Activated naive CD8-positive, alpha-beta T cell treated with anti-CD3 and anti-CD28 coated beads, Interleukin-2, amount 50 U/mL, for 16 hours (primary cell): ENCODE measurements around the gene UVSSA.

Experiments used
- DNase-seq: peaks from one replicate; pipeline ENCODE4 v3.0.0-alpha.2; 2020; ENCODE audit warnings: low read depth, low spot score

The UVSSA gene

DNA sequence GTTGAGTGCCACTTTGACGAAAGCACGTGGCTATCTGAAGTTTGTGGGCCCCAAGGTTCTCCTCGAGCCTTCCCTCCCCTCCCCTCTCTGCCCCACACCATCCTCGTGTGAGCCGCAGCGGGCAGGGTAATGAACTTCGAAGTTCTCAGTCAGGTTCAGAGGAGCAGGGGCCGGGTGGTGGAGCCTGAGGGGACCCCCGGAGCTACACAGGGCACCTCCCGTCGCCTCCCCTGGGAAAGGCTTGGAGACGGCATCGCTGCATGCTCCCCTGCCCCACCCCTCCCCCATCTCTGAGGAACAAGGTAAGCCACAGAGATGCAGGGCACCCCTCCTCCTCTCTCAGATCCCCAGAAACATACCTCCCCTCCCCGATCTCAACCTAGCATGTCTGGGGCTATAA, 62.1 kb downstream of the UVSSA start:
- DNase-seq: no peak

- no peak for DNase-seq
These were observed 62.8 kb downstream of the UVSSA start for GRCh38 chr4:1409491-1410425.

GRCh38 chr4:1410491-1411325, 63.7 kb downstream of the UVSSA start:
- no peak for DNase-seq

DNA sequence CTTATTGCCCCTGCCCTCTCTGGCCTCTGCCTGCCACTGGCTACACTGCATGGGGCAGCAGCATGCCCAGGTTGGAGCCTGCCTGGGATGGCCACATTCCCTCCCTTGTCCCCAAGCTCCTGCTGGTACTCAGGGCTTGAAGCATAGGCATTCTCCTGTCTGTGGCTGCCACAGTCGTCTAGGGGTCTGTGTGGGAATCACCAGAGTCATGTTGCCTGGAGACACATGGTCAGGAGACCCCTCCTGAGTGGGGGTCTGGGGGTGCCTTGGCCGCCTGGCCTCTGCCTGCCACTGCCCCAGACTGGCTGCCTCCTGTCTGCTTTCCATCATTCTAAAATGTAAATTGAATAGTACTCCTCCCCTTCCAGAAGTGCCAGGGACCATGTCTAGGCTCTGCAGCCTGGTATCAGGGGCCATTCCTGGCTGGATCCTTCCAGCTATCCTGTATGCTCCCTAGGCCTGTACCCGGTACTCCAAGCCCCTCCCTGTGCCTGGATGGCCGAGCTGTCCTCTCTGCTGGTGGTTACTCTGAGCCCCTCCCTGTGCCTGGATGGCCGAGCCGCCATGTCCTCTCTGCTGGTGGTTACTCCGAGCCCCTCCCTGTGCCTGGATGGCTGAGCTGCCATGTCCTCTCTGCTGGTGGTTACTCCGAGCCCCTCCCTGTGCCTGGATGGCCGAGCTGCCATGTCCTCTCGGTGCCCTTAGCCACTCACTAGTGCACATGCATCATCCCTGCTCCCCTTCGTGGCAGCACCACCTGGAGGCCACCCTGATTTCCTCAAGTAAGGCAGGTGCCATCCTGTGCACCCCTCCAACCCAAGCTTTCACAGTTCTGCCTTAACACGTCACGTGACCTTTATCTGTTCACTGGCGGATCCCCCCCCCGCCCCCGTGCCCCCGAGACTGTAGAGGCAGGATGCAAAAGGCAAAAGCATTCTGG, 64.7 kb downstream of the UVSSA start:
- DNase-seq: no peak

GRCh38 chr4:1412376-1413203, 65.6 kb downstream of the UVSSA start:
- DNase-seq: no peak

- DNase-seq: no peak
These were observed 66.2 kb downstream of the UVSSA start for GRCh38 chr4:1413204-1413663.

GRCh38 chr4:1413687-1414479, 66.9 kb downstream of the UVSSA start:
- no peak for DNase-seq

DNA sequence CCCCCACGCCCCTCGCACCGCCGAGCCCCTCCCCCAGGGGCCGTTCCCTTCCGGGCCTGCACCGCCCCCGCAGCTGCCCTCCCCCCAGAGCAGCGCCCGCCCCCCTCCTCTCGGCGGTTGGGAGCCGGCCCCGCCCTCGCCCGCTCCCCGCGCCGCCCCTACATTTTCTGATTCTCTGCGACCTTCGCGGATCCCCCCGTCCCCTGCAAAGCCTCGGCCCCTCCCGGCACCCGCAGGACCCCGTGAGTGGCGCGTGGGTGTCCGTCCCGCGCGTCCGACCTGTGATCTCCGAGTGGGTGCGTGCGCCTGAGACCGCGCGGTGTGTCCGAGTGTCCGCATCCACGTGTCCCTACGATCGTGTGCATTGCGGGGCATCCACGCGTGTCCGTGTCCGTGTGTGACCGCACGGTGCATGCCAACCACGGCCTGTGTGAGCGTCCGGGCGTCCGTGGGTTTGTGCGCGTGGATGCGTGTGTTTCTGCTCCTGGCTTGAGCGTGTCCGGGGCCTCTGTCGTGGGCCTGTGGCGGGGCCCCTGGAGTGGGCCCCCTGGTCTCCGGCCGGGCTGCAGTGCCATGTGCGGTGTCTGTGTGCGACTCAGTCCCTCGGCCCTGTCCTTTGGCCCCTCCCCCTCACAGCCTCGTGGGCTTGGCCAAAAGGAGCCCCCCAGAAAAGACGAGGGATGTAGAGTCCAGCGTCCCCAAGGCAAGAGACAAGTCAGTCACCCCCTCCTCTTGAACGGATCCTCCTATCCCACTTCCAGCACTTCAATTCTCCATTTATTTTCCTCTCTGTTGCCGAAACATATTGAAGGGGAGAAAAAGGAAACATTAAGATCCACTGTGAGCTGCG, 68.0 kb downstream of the UVSSA start:
- DNase-seq: no peak

DNA sequence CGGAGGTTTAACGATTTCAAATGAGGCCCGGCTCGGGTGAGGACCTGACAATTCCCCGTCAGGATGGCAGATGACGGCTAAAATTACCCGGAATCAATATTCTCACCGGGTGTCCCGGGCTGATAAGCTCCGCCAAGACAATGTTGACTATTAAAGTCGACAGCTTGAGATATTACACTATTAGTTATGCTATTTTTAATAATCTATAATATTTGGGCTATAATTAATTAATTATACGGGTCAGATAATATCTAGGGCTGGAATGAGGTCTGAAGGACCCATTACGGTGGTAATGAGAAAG, 68.6 kb downstream of the UVSSA start:
- no peak for DNase-seq

- DNase-seq: no peak
These were observed 69.3 kb downstream of the UVSSA start for GRCh38 chr4:1416051-1416947.

DNA sequence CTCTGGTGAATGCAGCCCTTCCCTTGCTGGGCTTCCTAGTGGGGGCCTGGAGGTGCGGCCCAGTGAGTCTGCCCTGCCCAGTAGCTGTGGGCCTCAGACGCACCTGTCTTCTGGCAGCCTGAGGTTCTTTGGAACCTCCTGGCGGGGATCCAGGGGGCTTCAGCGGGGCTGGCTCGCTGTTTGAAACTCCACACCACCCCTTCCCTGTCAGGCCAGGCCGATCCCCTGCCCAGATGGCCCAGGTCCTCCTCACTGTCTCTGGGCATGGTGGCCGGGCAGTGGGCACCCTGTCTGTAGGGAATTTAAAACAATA, 69.9 kb downstream of the UVSSA start:
- no peak for DNase-seq

DNA sequence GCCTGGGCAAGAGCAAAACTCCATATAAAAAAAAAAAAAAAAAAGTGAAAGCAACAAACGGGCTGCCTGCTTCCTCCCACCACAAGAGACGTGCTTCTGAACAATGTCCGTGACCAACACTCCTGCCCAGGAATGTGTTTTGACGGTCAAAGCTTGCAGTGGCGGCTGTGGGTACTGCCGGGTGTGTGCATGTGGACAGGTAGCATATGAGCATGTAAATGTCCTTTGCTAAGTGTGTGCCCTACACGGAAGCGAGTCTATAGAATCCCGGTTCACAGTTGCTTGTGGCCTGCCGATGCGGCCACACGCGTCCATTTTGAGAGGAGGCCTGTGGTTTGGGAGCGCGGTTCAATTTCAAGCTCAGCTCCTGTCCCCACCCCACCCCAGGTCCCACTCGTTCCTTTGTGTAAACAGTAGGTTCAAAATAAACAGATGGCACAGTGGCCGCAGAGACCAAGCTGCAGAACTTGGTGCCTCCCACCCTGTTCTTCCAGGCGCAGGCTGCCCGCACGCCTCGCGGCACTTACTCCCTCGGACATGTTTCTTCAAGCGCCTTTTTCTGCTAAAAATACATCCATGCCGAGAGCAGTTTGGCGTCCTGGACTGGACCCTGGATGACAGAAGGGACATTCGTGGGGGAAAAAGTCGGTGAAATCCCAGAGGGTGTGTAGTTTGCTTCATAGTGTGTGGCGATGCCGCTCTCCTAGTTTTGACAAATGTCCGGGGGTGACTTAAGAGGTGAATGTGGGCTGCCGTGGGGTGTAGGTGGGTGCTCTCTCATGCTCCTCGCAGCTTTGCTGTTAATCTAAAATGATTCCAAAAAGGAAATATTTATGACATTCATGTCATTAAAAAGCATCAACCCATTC, 70.7 kb downstream of the UVSSA start:
- DNase-seq: no peak

DNA sequence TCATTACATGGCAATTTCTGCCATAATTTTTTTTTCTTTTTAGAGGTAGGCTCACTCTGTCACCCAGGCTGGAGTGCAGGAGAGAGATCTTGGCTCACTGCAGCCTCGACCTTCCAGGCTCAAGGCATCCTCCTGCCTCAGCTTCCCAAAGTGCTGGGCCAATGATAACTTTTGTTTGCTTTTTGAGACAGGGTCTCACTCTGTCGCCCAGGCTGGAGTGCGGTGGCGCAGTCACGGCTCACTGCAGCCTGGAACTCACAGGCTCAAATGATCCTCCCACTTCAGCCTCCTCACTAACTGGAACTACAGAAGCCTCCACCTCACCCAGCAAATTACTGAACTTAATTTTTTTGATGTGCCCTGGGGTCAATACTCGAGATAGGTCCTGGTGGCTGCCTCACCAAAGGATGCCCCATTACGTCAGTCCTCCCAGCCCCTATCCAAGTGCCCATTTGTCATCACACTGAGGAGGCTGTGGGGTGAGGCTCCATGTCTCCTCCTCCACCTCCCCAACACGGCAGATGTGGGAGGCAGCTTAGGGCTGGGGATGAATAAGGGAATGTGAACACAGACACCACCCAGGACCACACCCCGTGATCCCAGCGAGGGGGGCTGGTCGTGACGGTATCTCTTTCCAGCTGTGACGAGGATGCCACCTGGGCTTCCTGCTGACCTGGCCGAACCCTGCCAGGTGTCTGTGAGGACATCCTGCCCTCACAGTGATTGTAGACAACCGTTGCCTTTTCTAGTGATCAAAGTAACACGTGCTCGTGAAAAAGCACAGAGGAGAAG, 71.7 kb downstream of the UVSSA start:
- DNase-seq: no peak

DNA sequence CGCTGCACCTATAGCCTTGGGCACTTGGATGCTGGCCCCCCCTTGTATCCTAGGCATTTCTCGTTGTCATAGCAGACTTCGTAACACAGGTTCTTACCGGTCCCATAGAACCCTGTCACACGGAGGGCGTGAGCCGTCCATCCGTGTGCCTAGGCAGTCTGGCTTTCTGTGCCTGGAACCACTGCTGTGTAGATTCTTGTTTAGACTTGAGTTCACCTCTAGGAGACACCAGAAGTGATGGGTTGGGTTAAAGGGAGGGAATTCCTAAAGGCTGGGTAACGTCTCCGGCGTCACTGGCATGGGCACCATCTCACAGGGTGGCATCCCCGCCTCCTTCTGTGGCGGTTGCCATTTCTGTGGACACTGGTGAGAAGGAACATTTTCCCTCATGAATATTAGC, 72.7 kb downstream of the UVSSA start:
- no peak for DNase-seq

DNA sequence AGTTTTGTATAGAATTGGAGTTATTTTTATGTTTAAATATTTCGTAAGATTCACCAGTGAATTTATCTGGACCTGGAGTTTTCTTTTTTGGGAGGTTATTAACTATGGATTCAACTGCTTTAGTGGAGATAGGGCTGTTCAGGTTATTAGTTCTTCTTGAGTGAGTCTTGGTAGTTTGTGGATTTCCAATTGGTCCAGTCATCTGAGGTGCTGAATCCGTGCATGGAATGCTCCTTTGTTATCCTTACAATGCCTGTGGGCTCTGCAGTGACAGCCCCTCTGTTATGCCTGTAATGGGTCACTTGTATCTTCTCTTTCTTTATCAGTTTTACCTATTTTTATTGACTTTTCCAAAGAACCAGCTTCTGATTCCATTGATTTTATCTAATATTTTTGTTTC, 74.6 kb downstream of the UVSSA start:
- no peak for DNase-seq

- DNase-seq: no peak
These were observed 80.0 kb downstream of the UVSSA start for GRCh38 chr4:1427010-1427409.
